IPS-11a (cell line): ENCODE measurements around the gene PROSER2.

Experiments used
- H3K4me3 ChIP-seq: one replicate; pipeline ENCODE4 v1.5.1; 2013; ENCODE audit warnings: low read depth, low read length, control low read depth

Gene PROSER2

GRCh38 chr10:11901036-11901301 is 77.8 kb downstream of the PROSER2 start:
- H3K4me3 ChIP-seq, result no peak overlapping the region

- H3K4me3 ChIP-seq, result no peak overlapping the region
Measured at GRCh38 chr10:11901454-11901832, 78.3 kb downstream of the PROSER2 start.

GRCh38 chr10:11901833-11902475 is 78.8 kb downstream of the PROSER2 start:
- H3K4me3 ChIP-seq, result no peak overlapping the region

GRCh38 chr10:11902646-11903045 is 79.5 kb downstream of the PROSER2 start:
- H3K4me3 ChIP-seq, result no peak overlapping the region

- no peak overlapping the region for H3K4me3 ChIP-seq
Measured at GRCh38 chr10:11906714-11907113, 83.6 kb downstream of the PROSER2 start.

GRCh38 chr10:11907914-11908313 is 84.8 kb downstream of the PROSER2 start:
- no peak overlapping the region for H3K4me3 ChIP-seq

GRCh38 chr10:11908536-11908935 is 85.4 kb downstream of the PROSER2 start:
- H3K4me3 ChIP-seq, result no peak overlapping the region

GRCh38 chr10:11908991-11909390 is 85.8 kb downstream of the PROSER2 start:
- no peak overlapping the region for H3K4me3 ChIP-seq

GRCh38 chr10:11909618-11910017 is 86.5 kb downstream of the PROSER2 start:
- H3K4me3 ChIP-seq, result no peak overlapping the region

GRCh38 chr10:11910102-11910501 is 86.9 kb downstream of the PROSER2 start:
- no peak overlapping the region for H3K4me3 ChIP-seq

GRCh38 chr10:11913079-11913641 is 90.0 kb downstream of the PROSER2 start:
- no peak overlapping the region for H3K4me3 ChIP-seq

- no peak overlapping the region for H3K4me3 ChIP-seq
Measured at GRCh38 chr10:11918384-11918783, 95.2 kb downstream of the PROSER2 start.

GRCh38 chr10:11919271-11919670 is 96.1 kb downstream of the PROSER2 start:
- H3K4me3 ChIP-seq, result no peak overlapping the region
